ENCODE data around the gene SASH1. TPM values are rescaled to one million over a fixed set of nuclear protein-coding genes. Genes with fewer than 3 reads are reported as not detected.

SASH1 gene
- total RNA-seq, 2 donors from 2014 or later, result 4.6 to 12.4 TPM

- Mint-ChIP-seq H3K4me3 (no peak overlapping the region), H3K4me1 (peaks cover 11% of the 10 kb centered on the region), H3K27me3 (ENCODE audit: insufficient read depth) (no peaks in the 10 kb centered on the region), H3K9me3 (no peaks in the 10 kb centered on the region), H3K36me3 (ENCODE audit: low read depth) (no peaks in the 10 kb centered on the region), H3K27ac (no peak overlapping the region)
- no peak overlapping the region for H3K4me3 ChIP-seq (ENCODE audit: low read length)
- TF ChIP-seq CTCF (conservative IDR thresholded peaks at IDR 0.05), result no peak
- 94 to 100% methylated on average over 3 to 4 of the region's 4 CpGs for WGBS, 2 experiments (ENCODE audit: insufficient coverage in 1 of 2, insufficient read length in 1 of 2)
- H3K4me1 ChIP-seq (ENCODE audit: control insufficient read depth, insufficient read depth, low read length), result peaks cover 3% of the 10 kb centered on the region
- DNase-seq, result no peak
- no peaks in the 10 kb centered on the region for H3K36me3 ChIP-seq (ENCODE audit: control insufficient read depth, insufficient read depth, low read length)
- no peaks in the 10 kb centered on the region for H3K9me3 ChIP-seq (ENCODE audit: control insufficient read depth, low read length)
- H3K9ac ChIP-seq (ENCODE audit: extremely low read depth, low read length, poor library complexity, severe bottlenecking), result no peak overlapping the region
- no peak overlapping the region for H3K27ac ChIP-seq (ENCODE audit: low read depth, low read length)
- no peaks in the 10 kb centered on the region for H3K27me3 ChIP-seq (ENCODE audit: control insufficient read depth, insufficient read depth, low read length, poor library complexity, severe bottlenecking)
Observed at GRCh38 chr6:148459238-148459637, 116.6 kb downstream of the SASH1 start.

DNA sequence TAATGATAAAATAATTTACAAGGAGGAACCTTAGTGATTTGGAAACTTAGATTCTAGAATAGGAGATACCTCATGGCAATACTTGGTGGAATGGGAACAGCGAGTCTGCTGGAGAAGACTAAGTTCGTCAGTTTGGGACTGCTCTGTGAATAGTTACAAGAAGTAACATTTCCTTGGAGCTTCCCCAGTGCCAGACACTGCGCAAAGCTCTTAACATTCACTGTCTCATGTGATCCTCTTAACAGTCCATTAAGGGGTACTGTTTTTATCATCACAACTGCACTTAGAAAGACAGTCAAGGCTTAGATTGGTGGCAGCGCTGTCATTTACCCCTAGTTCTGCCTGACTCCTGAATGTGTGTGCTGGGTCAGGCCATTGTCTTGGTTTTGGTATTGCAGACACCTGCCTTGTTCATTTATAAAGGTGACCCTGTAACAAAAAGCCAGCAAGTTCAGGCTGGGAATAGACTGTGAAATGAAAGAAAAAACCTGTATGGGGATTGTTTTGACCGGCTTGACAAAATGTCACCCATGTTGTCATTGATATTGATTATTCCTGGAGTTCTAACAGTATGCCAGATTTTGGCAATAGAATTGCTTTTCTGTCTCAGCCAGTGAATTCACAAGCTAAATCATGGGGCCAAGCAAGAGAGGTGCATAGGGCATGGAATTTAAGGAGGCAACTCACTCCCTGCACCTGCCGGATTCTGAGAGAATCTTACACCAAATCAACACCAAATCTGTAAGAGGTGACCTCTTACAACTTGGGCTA is 118.4 kb downstream of the SASH1 start:
- H3K9me3 Mint-ChIP-seq, result no peaks in the 10 kb centered on the region
- no peaks in the 10 kb centered on the region for H3K36me3 Mint-ChIP-seq (ENCODE audit: low read depth)
- H3K4me1 Mint-ChIP-seq, result peaks cover 17% of the 10 kb centered on the region
- 92 to 97% methylated on average over 4 to 6 of the region's 6 CpGs for WGBS, 2 experiments (ENCODE audit: insufficient coverage in 1 of 2, insufficient read length in 1 of 2)
- no peak overlapping the region for H3K27ac Mint-ChIP-seq
- no peak for DNase-seq
- H3K27ac ChIP-seq (ENCODE audit: low read depth, low read length), result no peak overlapping the region
- H3K4me3 ChIP-seq (ENCODE audit: low read length), result no peak overlapping the region
- no peaks in the 10 kb centered on the region for H3K27me3 Mint-ChIP-seq (ENCODE audit: insufficient read depth)
- no peak for TF ChIP-seq CTCF (conservative IDR thresholded peaks at IDR 0.05)
- H3K36me3 ChIP-seq (ENCODE audit: control insufficient read depth, insufficient read depth, low read length), result no peaks in the 10 kb centered on the region
- H3K27me3 ChIP-seq (ENCODE audit: control insufficient read depth, insufficient read depth, low read length, poor library complexity, severe bottlenecking), result no peaks in the 10 kb centered on the region
- H3K4me1 ChIP-seq (ENCODE audit: control insufficient read depth, insufficient read depth, low read length), result peaks cover 3% of the 10 kb centered on the region
- no peaks in the 10 kb centered on the region for H3K9me3 ChIP-seq (ENCODE audit: control insufficient read depth, low read length)
- H3K4me3 Mint-ChIP-seq, result no peak overlapping the region
- no peak overlapping the region for H3K9ac ChIP-seq (ENCODE audit: extremely low read depth, low read length, poor library complexity, severe bottlenecking)

DNA sequence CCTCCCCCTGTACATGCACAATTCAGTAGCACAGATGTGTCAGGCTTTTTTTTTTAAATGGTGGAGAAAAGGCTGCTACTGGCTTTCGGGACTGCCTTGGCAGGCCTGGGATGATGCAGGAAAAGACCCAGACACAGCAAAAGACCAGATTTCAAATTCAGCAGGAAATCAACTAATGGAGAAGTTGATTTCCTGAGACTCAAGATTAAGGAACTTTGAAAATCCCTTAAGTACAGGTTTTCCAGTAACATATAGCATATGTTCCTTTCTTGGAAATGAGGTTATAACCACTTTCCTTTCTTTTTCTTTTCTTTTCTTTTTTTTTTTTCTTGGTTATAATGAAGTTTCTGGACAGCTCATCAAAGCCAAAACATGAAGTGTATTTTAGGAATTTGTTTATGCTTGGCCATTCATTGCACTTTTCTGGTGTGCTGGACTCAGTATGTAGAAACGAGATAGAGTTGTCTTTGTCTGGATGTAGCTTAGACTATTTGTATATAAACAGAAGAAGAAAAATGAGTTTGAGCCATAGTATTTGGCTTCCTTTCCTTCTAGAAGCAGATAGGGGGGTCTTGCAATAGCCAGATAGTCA is 119.4 kb downstream of the SASH1 start:
- no peak for TF ChIP-seq CTCF (conservative IDR thresholded peaks at IDR 0.05)
- WGBS, 2 experiments (ENCODE audit: insufficient coverage in 1 of 2, insufficient read length in 1 of 2), result 82 to 83% methylated on average over 2 of the region's 2 CpGs
- Histone ChIP-seq H3K27me3 (ENCODE audit: control insufficient read depth, insufficient read depth, low read length, poor library complexity, severe bottlenecking) (no peaks in the 10 kb centered on the region), H3K4me3 (ENCODE audit: low read length) (no peak overlapping the region), H3K9me3 (ENCODE audit: control insufficient read depth, low read length) (no peaks in the 10 kb centered on the region), H3K36me3 (ENCODE audit: control insufficient read depth, insufficient read depth, low read length) (no peaks in the 10 kb centered on the region), H3K9ac (ENCODE audit: extremely low read depth, low read length, poor library complexity, severe bottlenecking) (no peak overlapping the region), H3K27ac (ENCODE audit: low read depth, low read length) (no peak overlapping the region), H3K4me1 (ENCODE audit: control insufficient read depth, insufficient read depth, low read length) (peaks cover 3% of the 10 kb centered on the region)
- no peak overlapping the region for H3K4me3 Mint-ChIP-seq
- no peak overlapping the region for H3K27ac Mint-ChIP-seq
- no peaks in the 10 kb centered on the region for H3K9me3 Mint-ChIP-seq
- no peaks in the 10 kb centered on the region for H3K36me3 Mint-ChIP-seq (ENCODE audit: low read depth)
- DNase-seq, result no peak
- peaks cover 17% of the 10 kb centered on the region for H3K4me1 Mint-ChIP-seq
- H3K27me3 Mint-ChIP-seq (ENCODE audit: insufficient read depth), result no peaks in the 10 kb centered on the region
